ENCODE measurements around the gene FAM20C. TPM values are rescaled to one million over a fixed set of nuclear protein-coding genes. Genes with fewer than 3 reads are reported as not detected.

FAM20C gene
- total RNA-seq, 1 experiment from 2014 or later = 62.6 TPM

GRCh38 chr7:259191-259505 lies 66.8 kb downstream of the FAM20C start:
- H3K27ac ChIP-seq (ENCODE audit: insufficient read length, low read depth, low read length) = no peak overlapping the region
- no peak overlapping the region for H2AK5ac ChIP-seq (ENCODE audit: insufficient read length, low read length)
- H3K9ac ChIP-seq (ENCODE audit: extremely low read depth, insufficient read length, low read length) = no peak overlapping the region
- no peaks in the 10 kb centered on the region for H3K4me1 ChIP-seq (ENCODE audit: insufficient read depth, low read length)
- H2BK20ac ChIP-seq (ENCODE audit: low read depth, low read length, poor library complexity, severe bottlenecking) = no peak overlapping the region
- H3T11ph ChIP-seq (ENCODE audit: low read length) = no peak overlapping the region
- Mint-ChIP-seq H3K27ac (no peak overlapping the region), H3K27me3 (ENCODE audit: low read depth) (peaks cover 17% of the 10 kb centered on the region), H3K36me3 (ENCODE audit: insufficient read depth in 1 of 3, low read depth in 3 of 3) (peaks cover 76 to 84% (median 80%) of the 10 kb centered on the region in 3 experiments), H3K9me3 (peaks cover 60 to 84% of the 10 kb centered on the region in 2 experiments), H3K4me3 (peak overlapping the region in 1 of 2 experiments; percentile 2; a peak in 1 of 5 replicates), H3K4me1 (no peaks in the 10 kb centered on the region)
- no peak overlapping the region for H2BK15ac ChIP-seq (ENCODE audit: low read depth, low read length)
- H3K4ac ChIP-seq (ENCODE audit: low read depth, low read length) = no peak overlapping the region
- no peak overlapping the region for H3K4me2 ChIP-seq (ENCODE audit: insufficient read depth, insufficient read length, low read length)
- no peak for TF ChIP-seq CTCF (conservative IDR thresholded peaks at IDR 0.05)
- H3K79me2 ChIP-seq (ENCODE audit: insufficient read depth, low read length) = no peaks in the 10 kb centered on the region
- H2AFZ ChIP-seq (ENCODE audit: low read length) = no peak overlapping the region
- WGBS (ENCODE audit: extremely low coverage, insufficient read length, low lambda C conversion rate) = no CpG with 5 or more reads among the region's 15 CpGs
- H3K14ac ChIP-seq (ENCODE audit: insufficient read depth, low read length) = no peak overlapping the region
- no peaks in the 10 kb centered on the region for H3K27me3 ChIP-seq (ENCODE audit: insufficient read depth, low read length)
- no peaks in the 10 kb centered on the region for H3K79me1 ChIP-seq (ENCODE audit: insufficient read depth, low read depth, low read length, poor library complexity, severe bottlenecking)
- no peaks in the 10 kb centered on the region for H4K20me1 ChIP-seq (ENCODE audit: control insufficient read depth, insufficient read depth, insufficient read length)
- peaks cover 44% of the 10 kb centered on the region for H3K9me3 ChIP-seq (ENCODE audit: control insufficient read depth, low read depth, low read length)
- H3K56ac ChIP-seq (ENCODE audit: insufficient read length, low read depth, low read length) = no peak overlapping the region
- no peak overlapping the region for H4K91ac ChIP-seq (ENCODE audit: insufficient read length, low read depth, low read length)
- no peak overlapping the region for H3K23ac ChIP-seq (ENCODE audit: insufficient read length, low read depth, low read length)
- H3K23me2 ChIP-seq (ENCODE audit: insufficient read length, low read depth, low read length, poor library complexity, severe bottlenecking) = no peaks in the 10 kb centered on the region
- H2BK120ac ChIP-seq (ENCODE audit: low read depth, low read length, poor library complexity, severe bottlenecking) = no peak overlapping the region
- H2BK5ac ChIP-seq (ENCODE audit: insufficient read length, low read length) = no peak overlapping the region
- no peak for DNase-seq
- H4K5ac ChIP-seq (ENCODE audit: insufficient read length, low read depth, low read length) = no peak overlapping the region
- H4K8ac ChIP-seq (replicated peaks; ENCODE audit: insufficient read length, low read depth, low read length) = no peak overlapping the region
- no peak overlapping the region for H2BK12ac ChIP-seq (ENCODE audit: insufficient read length, low read depth, low read length)
- H3K18ac ChIP-seq (ENCODE audit: insufficient read length, low read depth, low read length) = no peak overlapping the region
